Small intestine (tissue), 7 donors: Measurements from ENCODE around the gene SLC35C1. TPM values are rescaled to one million over a fixed set of nuclear protein-coding genes. Genes with fewer than 3 reads are reported as not detected.

Experiments
- DNase-seq, 2 donors: peaks; one replicate each; pipeline versions ENCODE4 v3.0.0 to v3.0.0-alpha.2; 2013
- FAIRE-seq: peaks from 2 replicates; lab custom pipeline; 2012; peaks lifted over from hg19 to GRCh38; lab: Jason Lieb, UNC
- H3K27ac ChIP-seq, 3 donors: one replicate each; pipeline ENCODE4 v1.5.1; 2013; ENCODE audit warnings: low read length in 2 of 3, mild to moderate bottlenecking in 2 of 3, control low read depth in 1 of 3, inconsistent platforms in 1 of 3, low read depth in 1 of 3, moderate library complexity in 1 of 3
- H3K27me3 ChIP-seq, 3 donors: one replicate each; pipeline ENCODE4 v1.6.1; 2013; ENCODE audit warnings: low read length in 3 of 3, inconsistent platforms in 1 of 3; ENCODE audit not compliant: control insufficient read depth in 3 of 3, insufficient read depth in 3 of 3
- H3K36me3 ChIP-seq, 3 donors: one replicate each; pipeline ENCODE4 v1.6.1; 2013; ENCODE audit warnings: low read length in 3 of 3, inconsistent platforms in 1 of 3, low read depth in 1 of 3, mild to moderate bottlenecking in 1 of 3, moderate library complexity in 1 of 3; ENCODE audit not compliant: control insufficient read depth in 3 of 3, insufficient read depth in 2 of 3
- H3K4me1 ChIP-seq, 3 donors: one replicate each; pipeline ENCODE4 v1.6.1; 2013; ENCODE audit warnings: low read length in 2 of 3, inconsistent platforms in 1 of 3, low read depth in 1 of 3, mild to moderate bottlenecking in 1 of 3, moderate library complexity in 1 of 3; ENCODE audit not compliant: control insufficient read depth in 3 of 3, insufficient read depth in 2 of 3
- H3K4me3 ChIP-seq, 3 donors: one replicate each; pipeline ENCODE4 v1.5.1; 2013; ENCODE audit warnings: low read length in 3 of 3, control low read depth in 1 of 3, inconsistent platforms in 1 of 3, low read depth in 1 of 3, mild to moderate bottlenecking in 1 of 3, moderate library complexity in 1 of 3
- H3K9me3 ChIP-seq, 2 donors: one replicate each; pipeline ENCODE4 v1.6.1; 2013; ENCODE audit warnings: low read depth in 1 of 2, low read length in 1 of 2; ENCODE audit not compliant: control insufficient read depth in 2 of 2, insufficient read depth in 1 of 2
- WGBS, 3 donors: extraction: QIAGEN DNeasy Blood & Tissue Kit; methylation state at CpG; one replicate each; pipeline ENCODE4 v1.1.7; 2013; 5-methylcytosine and 5-hydroxymethylcytosine counted together
- polyA plus RNA-seq, 4 donors: library from polyadenylated mRNA; stranded (reverse) in 3 of 4; unstranded in 1 of 4; fragments of 200-250 nt in 3 of 4; fragments of 120-200 nt in 1 of 4; gene quantifications; one replicate each; pipeline versions ENCODE4 v1.2.1 to v1.2.3, GENCODE V29; 2013
- donor health status: healthy with polysubstance abuse.
- donor health status: control.
- donor health status: control.
- donor health status: Bipolar disorder and iron deficiency.
- donor health status: healthy.

Gene SLC35C1
- polyA plus RNA-seq, 4 donors, result 12.3 to 35.2 (median 23.4) TPM

GRCh38 chr11:45811109-45811435 is 6.1 kb downstream of the SLC35C1 start:
- DNase-seq (no peak), FAIRE-seq (no peak)
- no peak overlapping the region for H3K27ac ChIP-seq
- peaks cover 6 to 17% (median 14%) of the 10 kb centered on the region in 3 donors for H3K4me1 ChIP-seq
- peaks cover 8 to 51% (median 17%) of the 10 kb centered on the region in 3 donors for H3K36me3 ChIP-seq
- H3K4me3 ChIP-seq, result no peak overlapping the region
- H3K9me3 ChIP-seq, result no peaks in the 10 kb centered on the region
- no peaks in the 10 kb centered on the region for H3K27me3 ChIP-seq
- WGBS, 3 donors, result 90 to 96% (median 95%) methylated on average over 17 of the region's 17 CpGs

GRCh38 chr11:45811571-45812290 is 6.8 kb downstream of the SLC35C1 start:
- H3K4me3 ChIP-seq, result no peak overlapping the region
- H3K27me3 ChIP-seq, result no peaks in the 10 kb centered on the region
- no peaks in the 10 kb centered on the region for H3K9me3 ChIP-seq
- DNase-seq (no peak), FAIRE-seq (no peak)
- H3K36me3 ChIP-seq, result peaks cover 8 to 51% (median 16%) of the 10 kb centered on the region in 3 donors
- H3K27ac ChIP-seq, result no peak overlapping the region
- WGBS, 3 donors, result 92 to 94% (median 93%) methylated on average over 8 of the region's 8 CpGs
- peaks cover 5 to 11% (median 11%) of the 10 kb centered on the region in 3 donors for H3K4me1 ChIP-seq

- Histone ChIP-seq H3K27ac (no peak overlapping the region), H3K27me3 (no peaks in the 10 kb centered on the region), H3K4me3 (no peak overlapping the region), H3K9me3 (no peaks in the 10 kb centered on the region), H3K36me3 (peaks cover 7 to 47% (median 8%) of the 10 kb centered on the region in 3 donors), H3K4me1 (peaks cover 0 to under 1% (median 0%) of the 10 kb centered on the region in 3 donors)
- DNase-seq (no peak), FAIRE-seq (no peak)
- 80 to 83% (median 81%) methylated on average over 7 of the region's 7 CpGs for WGBS, 3 donors
These were observed 7.9 kb downstream of the SLC35C1 start for GRCh38 chr11:45812581-45813548.

GRCh38 chr11:45815747-45816146 is 10.8 kb downstream of the SLC35C1 start:
- FAIRE-seq, result no peak
- Histone ChIP-seq H3K9me3 (no peaks in the 10 kb centered on the region), H3K27me3 (no peaks in the 10 kb centered on the region), H3K4me1 (no peaks in the 10 kb centered on the region), H3K4me3 (no peak overlapping the region), H3K36me3 (peaks cover 3 to 23% (median 5%) of the 10 kb centered on the region in 3 donors), H3K27ac (no peak overlapping the region)
- WGBS, 3 donors, result 83 to 86% (median 85%) methylated on average over 3 of the region's 3 CpGs
- no peak for DNase-seq

- no peaks in the 10 kb centered on the region for H3K4me1 ChIP-seq
- H3K9me3 ChIP-seq, result no peaks in the 10 kb centered on the region
- 48 to 64% (median 58%) methylated on average over 3 of the region's 3 CpGs for WGBS, 3 donors
- FAIRE-seq (no peak), DNase-seq (no peak)
- no peak overlapping the region for H3K27ac ChIP-seq
- no peaks in the 10 kb centered on the region for H3K27me3 ChIP-seq
- peaks cover 0 to 14% (median 0%) of the 10 kb centered on the region in 3 donors for H3K36me3 ChIP-seq
- no peak overlapping the region for H3K4me3 ChIP-seq
These were observed 11.7 kb downstream of the SLC35C1 start for GRCh38 chr11:45816614-45817013.

- no peaks in the 10 kb centered on the region for H3K4me1 ChIP-seq
- FAIRE-seq (no peak), DNase-seq (no peak)
- no peak overlapping the region for H3K27ac ChIP-seq
- no peaks in the 10 kb centered on the region for H3K27me3 ChIP-seq
- H3K4me3 ChIP-seq, result no peak overlapping the region
- H3K9me3 ChIP-seq, result no peaks in the 10 kb centered on the region
- WGBS, 3 donors, result 91 to 97% (median 92%) methylated on average over 7 of the region's 7 CpGs
- peaks cover 0 to 8% (median 0%) of the 10 kb centered on the region in 3 donors for H3K36me3 ChIP-seq
These were observed 12.2 kb downstream of the SLC35C1 start for GRCh38 chr11:45817191-45817590.

- Histone ChIP-seq H3K27me3 (no peaks in the 10 kb centered on the region), H3K4me1 (peaks cover 0 to 6% (median 0%) of the 10 kb centered on the region in 3 donors), H3K27ac (no peak overlapping the region), H3K4me3 (no peak overlapping the region), H3K36me3 (no peaks in the 10 kb centered on the region), H3K9me3 (no peaks in the 10 kb centered on the region)
- FAIRE-seq (no peak), DNase-seq (no peak)
- WGBS, 3 donors, result 85 to 92% (median 89%) methylated on average over 6 of the region's 6 CpGs
These were observed 14.1 kb downstream of the SLC35C1 start for GRCh38 chr11:45818961-45819605.
